ENCODE measurements around the gene BPIFB6. TPM values are rescaled to one million over a fixed set of nuclear protein-coding genes. Genes with fewer than 3 reads are reported as not detected.

Gene BPIFB6
- total and polyA plus RNA-seq, 4 donors: not detected

- Histone ChIP-seq H3K27me3 (ENCODE audit: control insufficient read depth in 4 of 4, insufficient read depth in 4 of 4, low read length in 3 of 4) (no peaks in the 10 kb centered on the region), H3K4me3 (ENCODE audit: low read depth in 1 of 3, low read length in 3 of 3) (no peak overlapping the region), H3K4me1 (ENCODE audit: control insufficient read depth in 4 of 4, insufficient read depth in 4 of 4, low read length in 3 of 4) (no peaks in the 10 kb centered on the region), H3K27ac (ENCODE audit: low read depth in 1 of 2, low read length in 2 of 2) (no peak overlapping the region), H3K36me3 (ENCODE audit: control insufficient read depth in 4 of 4, insufficient read depth in 3 of 4, low read depth in 1 of 4, low read length in 3 of 4) (no peaks in the 10 kb centered on the region), H3K9me3 (ENCODE audit: control insufficient read depth in 4 of 4, low read length in 3 of 4) (no peaks in the 10 kb centered on the region), H3K9ac (ENCODE audit: low read depth in 1 of 2, low read length in 2 of 2) (no peak overlapping the region)
- TF ChIP-seq EGR1 (IDR thresholded peaks at IDR 0.05; ENCODE audit: low read depth in 2 of 2) (no peak), JUND (IDR thresholded peaks at IDR 0.05) (no peak), RAD21 (IDR thresholded peaks at IDR 0.05) (no peak), GABPA (IDR thresholded peaks at IDR 0.05 in 1 of 2, conservative IDR thresholded peaks at IDR 0.05 in 1 of 2) (no peak), REST (IDR thresholded peaks at IDR 0.05) (no peak), FOXA2 (IDR thresholded peaks at IDR 0.05) (no peak), YY1 (IDR thresholded peaks at IDR 0.05) (no peak), FOXA1 (IDR thresholded peaks at IDR 0.05) (no peak)
- no peak for DNase-seq (ENCODE audit: low spot score)
- 87% methylated on average over 5 of the region's 5 CpGs for WGBS
These were observed 39.8 kb downstream of the BPIFB6 start for GRCh38 chr20:33071198-33071597.

- Histone ChIP-seq H3K4me3 (ENCODE audit: low read depth in 1 of 3, low read length in 3 of 3) (no peak overlapping the region), H3K27me3 (ENCODE audit: control insufficient read depth in 4 of 4, insufficient read depth in 4 of 4, low read length in 3 of 4) (no peaks in the 10 kb centered on the region), H3K27ac (ENCODE audit: low read depth in 1 of 2, low read length in 2 of 2) (no peak overlapping the region), H3K9ac (ENCODE audit: low read depth in 1 of 2, low read length in 2 of 2) (no peak overlapping the region), H3K4me1 (ENCODE audit: control insufficient read depth in 4 of 4, insufficient read depth in 4 of 4, low read length in 3 of 4) (no peaks in the 10 kb centered on the region), H3K9me3 (ENCODE audit: control insufficient read depth in 4 of 4, low read length in 3 of 4) (no peaks in the 10 kb centered on the region), H3K36me3 (ENCODE audit: control insufficient read depth in 4 of 4, insufficient read depth in 3 of 4, low read depth in 1 of 4, low read length in 3 of 4) (no peaks in the 10 kb centered on the region)
- 85% methylated on average over 4 of the region's 4 CpGs for WGBS
- TF ChIP-seq HNF4A (conservative IDR thresholded peaks at IDR 0.05): no peak
- no peak for TF ChIP-seq FOXA1 (IDR thresholded peaks at IDR 0.05)
- no peak for TF ChIP-seq REST (IDR thresholded peaks at IDR 0.05)
- no peak for TF ChIP-seq RXRA (IDR thresholded peaks at IDR 0.05)
- DNase-seq (ENCODE audit: low spot score): no peak
These were observed 40.9 kb downstream of the BPIFB6 start for GRCh38 chr20:33072362-33072761.

- no peak overlapping the region for H3K9ac ChIP-seq (ENCODE audit: low read depth in 1 of 2, low read length in 2 of 2)
- H3K27ac ChIP-seq (ENCODE audit: low read depth in 1 of 2, low read length in 2 of 2): no peak overlapping the region
- no peaks in the 10 kb centered on the region for H3K9me3 ChIP-seq (ENCODE audit: control insufficient read depth in 4 of 4, low read length in 3 of 4)
- no peaks in the 10 kb centered on the region for H3K36me3 ChIP-seq (ENCODE audit: control insufficient read depth in 4 of 4, insufficient read depth in 3 of 4, low read depth in 1 of 4, low read length in 3 of 4)
- no peaks in the 10 kb centered on the region for H3K4me1 ChIP-seq (ENCODE audit: control insufficient read depth in 4 of 4, insufficient read depth in 4 of 4, low read length in 3 of 4)
- H3K4me3 ChIP-seq (ENCODE audit: low read depth in 1 of 3, low read length in 3 of 3): no peak overlapping the region
- no peak for DNase-seq (ENCODE audit: low spot score)
- WGBS: 85% methylated on average over 2 of the region's 2 CpGs
- H3K27me3 ChIP-seq (ENCODE audit: control insufficient read depth in 4 of 4, insufficient read depth in 4 of 4, low read length in 3 of 4): no peaks in the 10 kb centered on the region
- no peak for TF ChIP-seq RXRA (IDR thresholded peaks at IDR 0.05)
- TF ChIP-seq JUND (IDR thresholded peaks at IDR 0.05): no peak
- TF ChIP-seq SP1 (IDR thresholded peaks at IDR 0.05): no peak
- TF ChIP-seq RAD21 (IDR thresholded peaks at IDR 0.05): no peak
- TF ChIP-seq FOXA1 (IDR thresholded peaks at IDR 0.05): no peak
- TF ChIP-seq FOXA2 (IDR thresholded peaks at IDR 0.05): no peak
- no peak for TF ChIP-seq YY1 (IDR thresholded peaks at IDR 0.05)
- TF ChIP-seq CTCF (IDR thresholded peaks at IDR 0.05; ENCODE audit: low read depth, low read length, missing input control): no peak
- TF ChIP-seq REST (IDR thresholded peaks at IDR 0.05): no peak
These were observed 41.4 kb downstream of the BPIFB6 start for GRCh38 chr20:33072813-33073212.
